ENCODE results near the gene PLCB1.

The PLCB1 gene

GRCh38 chr20:8913456-8913855, 781.4 kb downstream of the PLCB1 start:
- no peak for TF ChIP-seq CTCF (IDR thresholded peaks at IDR 0.05; ENCODE audit: control insufficient read depth, insufficient read depth, low read depth, low read length, missing control alignments)
- no peak overlapping the region for H3K4me3 ChIP-seq (ENCODE audit: control insufficient read depth, low read depth, low read length)
- DNase-seq (ENCODE audit: low read depth), result no peak

GRCh38 chr20:8914421-8914820, 782.4 kb downstream of the PLCB1 start:
- no peak for TF ChIP-seq CTCF (IDR thresholded peaks at IDR 0.05; ENCODE audit: control insufficient read depth, insufficient read depth, low read depth, low read length, missing control alignments)
- no peak for DNase-seq (ENCODE audit: low read depth)
- no peak overlapping the region for H3K4me3 ChIP-seq (ENCODE audit: control insufficient read depth, low read depth, low read length)

GRCh38 chr20:8917084-8917483, 785.0 kb downstream of the PLCB1 start:
- no peak overlapping the region for H3K4me3 ChIP-seq (ENCODE audit: control insufficient read depth, low read depth, low read length)
- no peak for TF ChIP-seq CTCF (IDR thresholded peaks at IDR 0.05; ENCODE audit: control insufficient read depth, insufficient read depth, low read depth, low read length, missing control alignments)
- DNase-seq (ENCODE audit: low read depth), result no peak

GRCh38 chr20:8918145-8918544, 786.1 kb downstream of the PLCB1 start:
- DNase-seq (ENCODE audit: low read depth), result no peak
- no peak for TF ChIP-seq CTCF (IDR thresholded peaks at IDR 0.05; ENCODE audit: control insufficient read depth, insufficient read depth, low read depth, low read length, missing control alignments)
- H3K4me3 ChIP-seq (ENCODE audit: control insufficient read depth, low read depth, low read length), result no peak overlapping the region

- DNase-seq (ENCODE audit: low read depth), result no peak
- no peak overlapping the region for H3K4me3 ChIP-seq (ENCODE audit: control insufficient read depth, low read depth, low read length)
- TF ChIP-seq CTCF (IDR thresholded peaks at IDR 0.05; ENCODE audit: control insufficient read depth, insufficient read depth, low read depth, low read length, missing control alignments), result no peak
These were observed 792.5 kb downstream of the PLCB1 start for GRCh38 chr20:8924539-8924938.

- peak; percentile 49 for DNase-seq (ENCODE audit: low read depth)
- TF ChIP-seq CTCF (IDR thresholded peaks at IDR 0.05; ENCODE audit: control insufficient read depth, insufficient read depth, low read depth, low read length, missing control alignments), result no peak
- no peak overlapping the region for H3K4me3 ChIP-seq (ENCODE audit: control insufficient read depth, low read depth, low read length)
These were observed 798.7 kb downstream of the PLCB1 start for GRCh38 chr20:8930726-8931125.

Measured in AG09309 (cell line).